HEK293 (cell line): ENCODE measurements around the gene AFDN.

Experiments
- CTCF ChIA-PET: fragments of 350-600 bp; formaldehyde crosslinking; extraction: SDS; loops from one replicate; lab custom pipeline; 2021; ENCODE audit warnings: antibody characterized with exemption; lab: Yijun Ruan, JAX
- POLR2A ChIA-PET: fragments of 300-600 bp; formaldehyde crosslinking; extraction: SDS; loops from one replicate; lab custom pipeline; 2020; ENCODE audit warnings: antibody characterized with exemption, inconsistent platforms; lab: Yijun Ruan, JAX
- H3K27ac ChIP-seq: fragments of 200-500 bp; sonication (Bioruptor generic); 2 replicates; pipeline ENCODE4 v1.5.1; 2014; ENCODE audit warnings: low read depth, low read length, control low read depth, inconsistent platforms; ENCODE audit errors: extremely low read depth
- H3K36me3 ChIP-seq, 2 experiments: fragments of 200-500 bp in 1 of 2; sonication (Bioruptor generic) in 1 of 2; 1 replicate in 1 of 2; 2 replicates in 1 of 2; pipeline ENCODE4 v1.5.1; 2014 to 2017; ENCODE audit warnings: inconsistent platforms in 2 of 2, low read length in 2 of 2; ENCODE audit not compliant: control insufficient read depth in 2 of 2, insufficient read depth in 1 of 2
- H3K4me1 ChIP-seq: fragments of 200-500 bp; sonication (Bioruptor generic); 2 replicates; pipeline ENCODE4 v1.5.1; 2014; ENCODE audit warnings: mild to moderate bottlenecking, low read length, inconsistent platforms; ENCODE audit not compliant: control insufficient read depth, insufficient read depth
- H3K4me3 ChIP-seq: 2 replicates; pipeline ENCODE4 v1.5.1; 2011; ENCODE audit warnings: low read depth, mild to moderate bottlenecking, control low read depth, low read length, moderate library complexity
- H3K9me3 ChIP-seq: fragments of 200-500 bp; sonication (Bioruptor generic); 2 replicates; pipeline ENCODE4 v1.5.1; 2014; ENCODE audit warnings: low read depth, low read length, inconsistent platforms; ENCODE audit not compliant: control insufficient read depth, insufficient read depth
- AEBP2 ChIP-seq: fragments of 450-650 bp; formaldehyde crosslinking; IDR thresholded peaks from 2 replicates; pipeline ENCODE4 v1.5.1; 2016; ENCODE audit warnings: missing biosample characterization, missing genetic modification characterization, borderline replicate concordance
- ATF2 ChIP-seq: fragments of 450-650 bp; formaldehyde crosslinking; IDR thresholded peaks from 2 replicates; pipeline ENCODE4 v1.5.1; 2016; ENCODE audit warnings: missing biosample characterization, missing genetic modification characterization, low read depth
- EGR2 ChIP-seq: fragments of 450-650 bp; formaldehyde crosslinking; IDR thresholded peaks from 2 replicates; pipeline ENCODE4 v1.5.1; 2016; ENCODE audit warnings: low read depth, missing biosample characterization, missing genetic modification characterization
- ELK4 ChIP-seq: IDR thresholded peaks from 2 replicates; pipeline ENCODE4 v1.6.1; 2011; ENCODE audit warnings: mild to moderate bottlenecking, low read depth, low read length, borderline replicate concordance
- GLI4 ChIP-seq: fragments of 450-650 bp; formaldehyde crosslinking; IDR thresholded peaks from 2 replicates; pipeline ENCODE4 v1.5.1; 2016; ENCODE audit warnings: missing biosample characterization, missing genetic modification characterization
- HOXC10 ChIP-seq: sonication (generic); formaldehyde crosslinking; IDR thresholded peaks from 2 replicates; pipeline ENCODE4 v1.8.1; 2023; ENCODE audit warnings: mild to moderate bottlenecking, missing genetic modification reagents
- KLF10 ChIP-seq: fragments of 450-650 bp; IDR thresholded peaks from 2 replicates; pipeline ENCODE4 v1.5.1; 2018; ENCODE audit warnings: missing biosample characterization, mild to moderate bottlenecking, missing genetic modification characterization
- SP2 ChIP-seq: fragments of 450-650 bp; formaldehyde crosslinking; IDR thresholded peaks from 2 replicates; pipeline ENCODE4 v1.5.1; 2016; ENCODE audit warnings: missing biosample characterization, missing genetic modification characterization
- WT1 ChIP-seq: fragments of 450-650 bp; formaldehyde crosslinking; IDR thresholded peaks from 2 replicates; pipeline ENCODE4 v1.5.1; 2016; ENCODE audit warnings: missing biosample characterization, missing genetic modification characterization
- ZBTB20 ChIP-seq: fragments of 450-650 bp; formaldehyde crosslinking; IDR thresholded peaks from 2 replicates; pipeline ENCODE4 v1.5.1; 2016; ENCODE audit warnings: missing biosample characterization, missing genetic modification characterization
- ZIC2 ChIP-seq: fragments of 450-650 bp; formaldehyde crosslinking; IDR thresholded peaks from 2 replicates; pipeline ENCODE4 v1.5.1; 2016; ENCODE audit warnings: missing biosample characterization, missing genetic modification characterization
- ZNF155 ChIP-seq: fragments of 450-650 bp; formaldehyde crosslinking; IDR thresholded peaks from 2 replicates; pipeline ENCODE4 v1.5.1; 2016; ENCODE audit warnings: missing biosample characterization, missing genetic modification characterization
- ZNF2 ChIP-seq: fragments of 450-650 bp; formaldehyde crosslinking; IDR thresholded peaks from 2 replicates; pipeline ENCODE4 v1.5.1; 2016; ENCODE audit warnings: missing biosample characterization, missing genetic modification characterization
- ZNF324 ChIP-seq: fragments of 450-650 bp; formaldehyde crosslinking; IDR thresholded peaks from 2 replicates; pipeline ENCODE4 v1.5.1; 2016; ENCODE audit warnings: missing biosample characterization, missing genetic modification characterization
- ZNF404 ChIP-seq: fragments of 450-650 bp; formaldehyde crosslinking; IDR thresholded peaks from 2 replicates; pipeline ENCODE4 v1.5.1; 2017; ENCODE audit warnings: missing biosample characterization, missing genetic modification characterization
- ZNF423 ChIP-seq: fragments of 450-650 bp; formaldehyde crosslinking; IDR thresholded peaks from 2 replicates; pipeline ENCODE4 v1.5.1; 2016; ENCODE audit warnings: missing biosample characterization, missing genetic modification characterization
- ZNF433 ChIP-seq: fragments of 450-650 bp; formaldehyde crosslinking; IDR thresholded peaks from 2 replicates; pipeline ENCODE4 v1.5.1; 2016; ENCODE audit warnings: missing biosample characterization, missing genetic modification characterization, low read depth
- ZNF596 ChIP-seq: fragments of 450-650 bp; IDR thresholded peaks from 2 replicates; pipeline ENCODE4 v1.5.0; 2018; ENCODE audit warnings: missing biosample characterization, mild to moderate bottlenecking, missing genetic modification characterization, moderate library complexity
- ZNF645 ChIP-seq: fragments of 450-650 bp; formaldehyde crosslinking; IDR thresholded peaks from 2 replicates; pipeline ENCODE4; 2016; ENCODE audit warnings: missing biosample characterization, missing genetic modification characterization
- ZSCAN16 ChIP-seq: fragments of 450-650 bp; formaldehyde crosslinking; IDR thresholded peaks from 2 replicates; pipeline ENCODE4 v1.5.1; 2016; ENCODE audit warnings: missing biosample characterization, missing genetic modification characterization

Gene AFDN

GRCh38 chr6:167960579-167960978 is 133.9 kb downstream of the AFDN start (continued):
- TF ChIP-seq ZBTB20 (tag by site-specific recombination) (no peak), ZNF2 (no peak), KLF10 (tag by site-specific recombination) (no peak), SP2 (tag by site-specific recombination) (no peak), ZIC2 (tag by site-specific recombination) (no peak), ZNF404 (tag by site-specific recombination) (no peak), ZNF155 (no peak), ZNF433 (tag by site-specific recombination) (no peak), AEBP2 (no peak)

- H3K9me3 ChIP-seq: no peaks in the 10 kb centered on the region
- no peak overlapping the region for H3K4me3 ChIP-seq
- H3K27ac ChIP-seq: no peak overlapping the region
- CTCF ChIA-PET: no interaction called here
- no peaks in the 10 kb centered on the region for H3K4me1 ChIP-seq
- TF ChIP-seq HOXC10 (CRISPR knock-in tag): no peak
- no peak for TF ChIP-seq GLI4 (tag by site-specific recombination)
- TF ChIP-seq EGR2 (tag by site-specific recombination): no peak
- no peak for TF ChIP-seq ATF2 (tag by site-specific recombination)
- no peak for TF ChIP-seq ZNF596 (tag by site-specific recombination)
- TF ChIP-seq ZNF645 (tag by site-specific recombination): no peak
- POLR2A ChIA-PET: no interaction called here
- peaks cover 27 to 68% of the 10 kb centered on the region in 2 experiments for H3K36me3 ChIP-seq
Measured at GRCh38 chr6:167962711-167963110, 136.0 kb downstream of the AFDN start.

GRCh38 chr6:167963589-167964057 is 136.9 kb downstream of the AFDN start:
- peaks cover 27 to 74% of the 10 kb centered on the region in 2 experiments for H3K36me3 ChIP-seq
- no peak for TF ChIP-seq ELK4
- TF ChIP-seq ZNF324 (tag by site-specific recombination): no peak
- TF ChIP-seq ZNF423 (tag by site-specific recombination): no peak
- TF ChIP-seq WT1 (tag by site-specific recombination): no peak
- no peak for TF ChIP-seq ZSCAN16
- no peak overlapping the region for H3K4me3 ChIP-seq
- H3K9me3 ChIP-seq: no peaks in the 10 kb centered on the region
- no peak overlapping the region for H3K27ac ChIP-seq
- ChIA-PET CTCF (interaction anchor here (0.6 to 1.7 kb wide), 2 partner anchors 11 to 76 kb away, joined by 3 to 4 read pairs; no protein-coding TSS in a partner anchor), POLR2A (no interaction called here)
- no peaks in the 10 kb centered on the region for H3K4me1 ChIP-seq
